ENCODE results near the gene ETV5.

- no peak for TF ChIP-seq CTCF (conservative IDR thresholded peaks at IDR 0.05; ENCODE audit: low read depth, low read length)
- TF ChIP-seq EZH2 (IDR thresholded peaks at IDR 0.05; ENCODE audit: borderline replicate concordance, low read depth, low read length, poor library complexity, severe bottlenecking) = no peak
These were observed 9.8 kb upstream of the ETV5 start for GRCh38 chr3:186118692-186119091.

All from A673 (cell line).